ENCODE data around the gene KLHL22. TPM values are rescaled to one million over a fixed set of nuclear protein-coding genes. Genes with fewer than 3 reads are reported as not detected.

The KLHL22 gene
- total and polyA plus RNA-seq, 2 of the 8 experiments (the other 6 are each of a cell fraction or from before 2014, with no cell fraction given), result 9.4 to 16.2 TPM

DNA sequence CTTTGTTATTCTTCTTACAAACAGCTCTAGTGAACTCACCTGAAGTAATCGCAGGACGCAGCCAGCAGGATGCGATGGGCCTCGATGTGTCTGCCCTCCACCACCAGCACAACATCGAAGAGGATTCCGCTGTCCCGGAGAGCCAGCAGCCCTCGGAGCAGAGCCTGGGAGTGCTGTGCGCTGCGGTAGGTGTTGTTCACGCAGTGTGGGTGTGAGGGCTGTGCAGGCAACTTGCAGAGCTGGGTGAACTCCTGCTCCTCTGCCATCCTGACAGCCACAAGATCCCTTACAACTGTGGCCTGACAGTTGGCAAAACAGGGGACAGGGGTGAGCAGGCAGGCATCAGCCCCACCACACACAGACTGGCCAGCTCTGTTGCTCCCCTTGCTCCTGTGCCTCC, 6.6 kb downstream of the KLHL22 start:
- ChIA-PET CTCF (ENCODE audit: partially characterized antibody) (interaction anchor here (1.0 kb wide), 1 partner anchor 12 kb away, joined by 3 read pairs; no protein-coding TSS in a partner anchor), POLR2A (ENCODE audit: partially characterized antibody) (interaction anchor here (0.6 kb wide), 1 partner anchor 23 kb away, joined by 3 read pairs; no protein-coding TSS in a partner anchor)
- no peaks in the 10 kb centered on the region for H3K36me3 ChIP-seq (ENCODE audit: control insufficient read depth in 2 of 4, insufficient read depth in 4 of 4, low read length in 3 of 4)
- H2AFZ ChIP-seq (ENCODE audit: low read length), result no peak overlapping the region
- peaks cover 0 to 2% (median under 1%) of the 10 kb centered on the region in 4 experiments; a peak in 5 of 7 replicates for H3K27me3 ChIP-seq (replicated peaks in 1 of 4; ENCODE audit: control insufficient read depth in 3 of 4, extremely low read depth in 1 of 4, insufficient read depth in 3 of 4, low read length in 3 of 4)
- H3K14ac ChIP-seq (ENCODE audit: insufficient read length), result no peak overlapping the region
- H3K9ac ChIP-seq (replicated peaks in 1 of 4; ENCODE audit: extremely low read depth in 1 of 4, low read depth in 3 of 4, low read length in 3 of 4), result no peak overlapping the region
- H3K9me3 ChIP-seq (ENCODE audit: insufficient read depth in 2 of 2, low read depth in 1 of 2, low read length in 1 of 2), result no peaks in the 10 kb centered on the region
- no peak overlapping the region for H3K27ac ChIP-seq (ENCODE audit: low read depth, low read length)
- no peak overlapping the region for H2BK120ac ChIP-seq (replicated peaks; ENCODE audit: low read depth, low read length)
- H4K91ac ChIP-seq (replicated peaks; ENCODE audit: insufficient read length, low read length), result no peak overlapping the region
- 78% methylated on average over 11 of the region's 11 CpGs; no CpG with 5 or more reads in 1 of the 2 experiments for WGBS, 2 experiments (ENCODE audit: extremely low coverage in 1 of 2, insufficient coverage in 1 of 2, insufficient read length in 1 of 2, insufficient replicate concordance in 2 of 2, low coverage in 1 of 2, low lambda C conversion rate in 2 of 2, missing lambda C conversion rate in 1 of 2)
- H2AK5ac ChIP-seq (ENCODE audit: low read depth, low read length), result no peak overlapping the region
- no peak overlapping the region for H2BK12ac ChIP-seq (ENCODE audit: low read depth, low read length)
- H3K23me2 ChIP-seq (ENCODE audit: low read depth, low read length), result no peaks in the 10 kb centered on the region
- H4K5ac ChIP-seq (ENCODE audit: insufficient read length, low read depth, low read length), result no peak overlapping the region
- H3K79me1 ChIP-seq (ENCODE audit: low read depth, low read length), result peaks cover 7% of the 10 kb centered on the region; the same call in 1 of the 2 replicates
- H3K23ac ChIP-seq (ENCODE audit: insufficient read length), result no peak overlapping the region
- H3K18ac ChIP-seq (ENCODE audit: extremely low read depth, low read length), result no peak overlapping the region
- H2BK20ac ChIP-seq (ENCODE audit: low read length), result no peak overlapping the region
- H3K4me1 ChIP-seq (replicated peaks in 1 of 4; ENCODE audit: control insufficient read depth in 3 of 4, insufficient read depth in 4 of 4, low read length in 3 of 4), result peaks cover 0 to 5% (median 0%) of the 10 kb centered on the region in 4 experiments; a peak in 2 of 7 replicates
- no peak overlapping the region for H3K4me2 ChIP-seq (ENCODE audit: insufficient read depth in 1 of 2, low read depth in 2 of 2, low read length in 2 of 2)
- H3K56ac ChIP-seq (replicated peaks; ENCODE audit: insufficient read length, low read depth, low read length), result no peak overlapping the region
- DNase-seq (ENCODE audit: low read depth in 1 of 2, low spot score in 2 of 2) (peak in 1 of 2 experiments; percentile 49), FAIRE-seq (no peak)
- no peak overlapping the region for H2BK15ac ChIP-seq (ENCODE audit: low read length)
- peak overlapping the region; percentile 16; the same call in 1 of the 2 replicates for H4K8ac ChIP-seq (ENCODE audit: extremely low read depth, insufficient read depth, low read length)
- peaks cover 4 to 11% of the 10 kb centered on the region in 2 experiments for H4K20me1 ChIP-seq (replicated peaks in 1 of 2; ENCODE audit: control insufficient read depth in 1 of 2, insufficient read depth in 2 of 2, low read length in 2 of 2)
- no peak overlapping the region for H3K4ac ChIP-seq (replicated peaks; ENCODE audit: insufficient read length, low read depth, low read length)
- H2BK5ac ChIP-seq (ENCODE audit: low read depth, low read length), result no peak overlapping the region
- no peaks in the 10 kb centered on the region for H3K79me2 ChIP-seq (ENCODE audit: control insufficient read depth in 1 of 2, insufficient read depth in 2 of 2, low read length in 2 of 2)
- H3K4me3 ChIP-seq (ENCODE audit: extremely low read depth in 1 of 4, insufficient read depth in 2 of 4, low read depth in 3 of 4, low read length in 4 of 4), result no peak overlapping the region
- TF ChIP-seq, protein P1, sequence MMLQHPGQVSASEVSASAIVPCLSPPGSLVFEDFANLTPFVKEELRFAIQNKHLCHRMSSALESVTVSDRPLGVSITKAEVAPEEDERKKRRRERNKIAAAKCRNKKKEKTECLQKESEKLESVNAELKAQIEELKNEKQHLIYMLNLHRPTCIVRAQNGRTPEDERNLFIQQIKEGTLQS (IDR thresholded peaks at IDR 0.05; ENCODE audit: insufficient read depth, low read depth, low read length), result no peak
- TF ChIP-seq HDAC2 (IDR thresholded peaks at IDR 0.05; ENCODE audit: borderline replicate concordance in 1 of 2, low read depth in 2 of 2, low read length in 2 of 2) (no peak), POLR2A (IDR thresholded peaks at IDR 0.05; ENCODE audit: control extremely low read depth in 1 of 2, low read depth in 2 of 2, low read length in 2 of 2) (no peak), TCF12 (IDR thresholded peaks at IDR 0.05; ENCODE audit: low read depth, low read length) (no peak), YY1 (IDR thresholded peaks at IDR 0.05; ENCODE audit: low read depth, low read length) (no peak), SIX5 (IDR thresholded peaks at IDR 0.05; ENCODE audit: low read depth, low read length) (no peak), RXRA (IDR thresholded peaks at IDR 0.05; ENCODE audit: insufficient read depth, low read depth, low read length) (no peak), BRCA1 (IDR thresholded peaks at IDR 0.05; ENCODE audit: low read depth, low read length) (no peak), GTF2F1 (IDR thresholded peaks at IDR 0.05; ENCODE audit: borderline replicate concordance, low read depth, low read length) (no peak), BCL11A (IDR thresholded peaks at IDR 0.05; ENCODE audit: low read depth in 2 of 2, low read length in 2 of 2) (no peak)

All from H1 (cell line).